IMR-90 (cell line): ENCODE measurements around the gene NTNG2. TPM values are rescaled to one million over a fixed set of nuclear protein-coding genes. Genes with fewer than 3 reads are reported as not detected.

Experiments used
- ATAC-seq: fragments of 200-7000 bp; cut with Tn5 transposase; 2 replicates; pipeline ENCODE4 v1.9.1; 2020; ENCODE audit warnings: low read depth, mild to moderate bottlenecking, moderate library complexity
- BruUV-seq: library from RNA; stranded (reverse); fragments of 400-500 nt; replicated peaks from 2 replicates; lab custom pipeline; 2021; lab: Mats Ljungman, UMichigan
- CTCF ChIA-PET: fragments of 300-600 bp; formaldehyde crosslinking; extraction: SDS; loops from one replicate; lab custom pipeline; 2021; ENCODE audit warnings: antibody characterized with exemption; lab: Yijun Ruan, JAX
- POLR2A ChIA-PET: fragments of 300-600 bp; sonication (Branson Sonifier 250); formaldehyde crosslinking; loops from one replicate; lab custom pipeline; 2022; ENCODE audit warnings: antibody characterized with exemption; ENCODE audit not compliant: unreplicated experiment; lab: Charles Lee
- DNase-seq: peaks from one replicate; pipeline ENCODE4 v3.0.0; 2013
- H2AFZ ChIP-seq: replicated peaks from 2 replicates; pipeline ENCODE3; 2013; ENCODE audit warnings: low read length, mild to moderate bottlenecking; ENCODE audit not compliant: poor library complexity
- H2AK5ac ChIP-seq: 2 replicates; pipeline ENCODE4 v1.6.1; 2013; ENCODE audit warnings: low read depth, low read length, inconsistent platforms
- H2AK9ac ChIP-seq: replicated peaks from 2 replicates; pipeline ENCODE3; 2013; ENCODE audit warnings: mild to moderate bottlenecking, low read depth, low read length, moderate library complexity; ENCODE audit not compliant: poor library complexity
- H2BK120ac ChIP-seq: 2 replicates; pipeline ENCODE4 v1.6.1; 2013; ENCODE audit warnings: low read depth, low read length, inconsistent platforms
- H2BK15ac ChIP-seq: 3 replicates; pipeline ENCODE4 v1.6.1; 2013; ENCODE audit warnings: low read depth, low read length, inconsistent platforms
- H2BK20ac ChIP-seq: 2 replicates; pipeline ENCODE4 v1.6.1; 2013; ENCODE audit warnings: low read depth, mild to moderate bottlenecking, inconsistent platforms, low read length, moderate library complexity
- H2BK5ac ChIP-seq: 2 replicates; pipeline ENCODE4 v1.6.1; 2013; ENCODE audit warnings: mild to moderate bottlenecking, low read depth, low read length, inconsistent platforms; ENCODE audit not compliant: poor library complexity, severe bottlenecking
- H3K14ac ChIP-seq: replicated peaks from 2 replicates; pipeline ENCODE4 v1.6.1; 2013; ENCODE audit warnings: low read depth, low read length, inconsistent platforms
- H3K18ac ChIP-seq: 2 replicates; pipeline ENCODE4 v1.6.1; 2013; ENCODE audit warnings: low read depth, low read length, control low read depth
- H3K23ac ChIP-seq: 2 replicates; pipeline ENCODE4 v1.6.1; 2013; ENCODE audit warnings: low read depth, low read length, inconsistent platforms
- H3K27ac ChIP-seq: 2 replicates; pipeline ENCODE4 v1.5.1; 2013; ENCODE audit warnings: mild to moderate bottlenecking, control low read depth, low read length; ENCODE audit not compliant: insufficient read depth
- H3K27me3 ChIP-seq: 2 replicates; pipeline ENCODE4 v1.6.1; 2013; ENCODE audit warnings: low read length; ENCODE audit not compliant: control insufficient read depth, insufficient read depth
- H3K36me3 ChIP-seq: 2 replicates; pipeline ENCODE4 v1.6.1; 2013; ENCODE audit warnings: low read length, mixed read lengths; ENCODE audit not compliant: control insufficient read depth, insufficient read depth
- H3K4ac ChIP-seq: 2 replicates; pipeline ENCODE4 v1.6.1; 2013; ENCODE audit warnings: low read depth, low read length, inconsistent platforms
- H3K4me1 ChIP-seq: 2 replicates; pipeline ENCODE4 v1.6.1; 2013; ENCODE audit warnings: low read length, mixed read lengths; ENCODE audit not compliant: control insufficient read depth, insufficient read depth
- H3K4me2 ChIP-seq: 2 replicates; pipeline ENCODE4 v1.6.1; 2013; ENCODE audit warnings: low read depth, mild to moderate bottlenecking, control low read depth, low read length, moderate library complexity
- H3K4me3 ChIP-seq: 2 replicates; pipeline ENCODE4 v1.5.1; 2013; ENCODE audit warnings: low read depth, mild to moderate bottlenecking, control low read depth, low read length, moderate library complexity; ENCODE audit not compliant: insufficient read depth
- H3K56ac ChIP-seq: 2 replicates; pipeline ENCODE4 v1.6.1; 2013; ENCODE audit warnings: low read length, inconsistent platforms; ENCODE audit not compliant: insufficient read depth; ENCODE audit errors: extremely low read depth
- H3K79me1 ChIP-seq, 2 experiments: 2 replicates each; pipeline ENCODE4 v1.6.1; 2013; ENCODE audit warnings: low read length in 2 of 2, inconsistent platforms in 1 of 2, low read depth in 1 of 2
- H3K9ac ChIP-seq: 2 replicates; pipeline ENCODE4 v1.6.1; 2013; ENCODE audit warnings: low read depth, low read length, control low read depth
- H3K9me1 ChIP-seq: 2 replicates; pipeline ENCODE4 v1.6.1; 2013; ENCODE audit warnings: low read length, inconsistent platforms; ENCODE audit not compliant: insufficient read depth
- H3K9me3 ChIP-seq: 2 replicates; pipeline ENCODE4 v1.6.1; 2013; ENCODE audit warnings: low read length; ENCODE audit not compliant: control insufficient read depth, insufficient read depth
- H4K20me1 ChIP-seq: 2 replicates; pipeline ENCODE4 v1.6.1; 2013; ENCODE audit warnings: low read length, inconsistent platforms; ENCODE audit not compliant: insufficient read depth
- H4K5ac ChIP-seq: 2 replicates; pipeline ENCODE4 v1.6.1; 2013; ENCODE audit warnings: mild to moderate bottlenecking, low read depth, low read length, control low read depth
- H4K8ac ChIP-seq, 2 experiments: 2 replicates each; pipeline ENCODE4 v1.6.1; 2013; ENCODE audit warnings: low read depth in 2 of 2, low read length in 2 of 2, control low read depth in 1 of 2, inconsistent platforms in 1 of 2
- H4K91ac ChIP-seq: 2 replicates; pipeline ENCODE4 v1.6.1; 2013; ENCODE audit warnings: low read depth, low read length, inconsistent platforms; ENCODE audit not compliant: insufficient read depth
- BHLHE40 ChIP-seq: fragments of 150-350 bp; IDR thresholded peaks from 2 replicates; pipeline ENCODE4 v1.6.1; 2016; ENCODE audit warnings: mild to moderate bottlenecking, low read depth, low read length
- CHD1 ChIP-seq: IDR thresholded peaks from 2 replicates; pipeline ENCODE4 v1.6.1; 2012; ENCODE audit warnings: low read depth, low read length, improper control_type of control experiment
- CTCF ChIP-seq: conservative IDR thresholded peaks from 2 replicates; pipeline ENCODE4 v1.5.1; 2012; ENCODE audit warnings: mild to moderate bottlenecking, low read depth, low read length, improper control_type of control experiment
- FOS ChIP-seq: fragments of 150-350 bp; IDR thresholded peaks from 2 replicates; pipeline ENCODE4 v1.6.1; 2016; ENCODE audit warnings: low read depth, low read length
- MAZ ChIP-seq: IDR thresholded peaks from 2 replicates; pipeline ENCODE4 v1.6.1; 2012; ENCODE audit warnings: low read depth, mild to moderate bottlenecking, low read length, improper control_type of control experiment, moderate library complexity, borderline replicate concordance
- MXI1 ChIP-seq: IDR thresholded peaks from 2 replicates; pipeline ENCODE4 v1.6.1; 2012; ENCODE audit warnings: low read depth, mild to moderate bottlenecking, low read length, moderate library complexity, borderline replicate concordance
- RFX5 ChIP-seq: IDR thresholded peaks from 2 replicates; pipeline ENCODE4 v1.8.0; 2012; ENCODE audit warnings: low read depth, mild to moderate bottlenecking, low read length, moderate library complexity
- USF2 ChIP-seq: fragments of 150-350 bp; IDR thresholded peaks from 2 replicates; pipeline ENCODE4 v1.6.1; 2017; ENCODE audit warnings: mild to moderate bottlenecking, antibody characterized with exemption, low read length, low read depth
- WGBS, 2 experiments: methylation state at CpG; one replicate each; pipeline versions ENCODE4 v1.1.5 to v1.1.7; 2013; ENCODE audit warnings: missing lambda C conversion rate in 2 of 2; ENCODE audit not compliant: insufficient read length in 1 of 2; ENCODE audit errors: extremely low coverage in 2 of 2; 5-methylcytosine and 5-hydroxymethylcytosine counted together
- dilution Hi-C: fragments of 300-500 bp; cut with HindIII; formaldehyde crosslinking; loops from one replicate; pipeline ENCODE4 v1.14.3; 2018; ENCODE audit warnings: low sequenced_read_pairs; ENCODE audit not compliant: unreplicated experiment
- in situ Hi-C: fragments of 300-500 bp; cut with MboI; formaldehyde crosslinking; loops from 3 replicates; pipeline ENCODE4 v1.14.3; 2019; ENCODE audit warnings: low sequenced_read_pairs, inconsistent platforms, mixed read lengths
- intact Hi-C: fragments of 100-400 bp; cut with micrococcal nuclease; formaldehyde crosslinking; loops from 2 replicates; pipeline ENCODE4 v1.10.0; 2022
- polyA plus RNA-seq, 3 experiments: library from polyadenylated mRNA; depleted of rRNA; stranded (reverse); fragments of >200 nt; gene quantifications; 2 replicates each; pipeline ENCODE4 v1.2.3, GENCODE V29; 2012; ENCODE audit warnings: low replicate concordance in 1 of 3
- total RNA-seq: library from RNA; depleted of rRNA; stranded (reverse); fragments of >200 nt; gene quantifications from 2 replicates; pipeline ENCODE4 v1.2.3, GENCODE V29; 2012

The NTNG2 gene
- total and polyA plus RNA-seq, 2 of the 4 experiments (the other 2 are of a cell fraction): 0.54 to 0.84 TPM

GRCh38 chr9:132162764-132163456 is 1.1 kb downstream of the NTNG2 start:
- in situ Hi-C loops: loop anchor here (10.0 kb wide), 1 partner anchor 398 kb away; no protein-coding TSS in a partner anchor
- CTCF ChIA-PET: interaction anchor here (0.8 to 2.0 kb wide), 2 partner anchors 73 kb away, joined by 5 read pairs; no protein-coding TSS in a partner anchor
- H2AFZ ChIP-seq: peak overlapping the region; percentile 93

More at GRCh38 chr9:132162764-132163456, 1.1 kb downstream of the NTNG2 start:
- peaks cover 2% of the 10 kb centered on the region; the same call in 1 of the 2 replicates for H3K4me1 ChIP-seq
- no peak overlapping the region for H2AK5ac ChIP-seq
- DNase-seq: no peak
- POLR2A ChIA-PET: no interaction called here
- dilution Hi-C loops: no loop called here
- no peak overlapping the region for H2BK5ac ChIP-seq
- no peak for ATAC-seq
- WGBS, 2 experiments: 1% methylated on average over 37 of the region's 74 CpGs; no CpG with 5 or more reads in 1 of the 2 experiments
- H3K4me2 ChIP-seq: peak overlapping the region; percentile 96
- no peak overlapping the region for H3K18ac ChIP-seq
- intact Hi-C loops: loop anchor here (2.0 to 10.0 kb wide), 2 partner anchors 138 to 400 kb away; no protein-coding TSS in a partner anchor
- no peaks in the 10 kb centered on the region for H3K79me1 ChIP-seq
- H3K14ac ChIP-seq: no peak overlapping the region
- H3K56ac ChIP-seq: no peak overlapping the region
- H3K27ac ChIP-seq: no peak overlapping the region
- H3K36me3 ChIP-seq: no peaks in the 10 kb centered on the region
- no peak overlapping the region for H2BK120ac ChIP-seq
- no peak overlapping the region for H4K5ac ChIP-seq
- H3K23ac ChIP-seq: 0 out of 2 replicates have a peak overlapping the region, but pooled peaks have one; percentile 5
- H3K4ac ChIP-seq: no peak overlapping the region
- H3K9me3 ChIP-seq: no peaks in the 10 kb centered on the region
- no peak overlapping the region for H4K91ac ChIP-seq
- H3K27me3 ChIP-seq: peaks cover 66% of the 10 kb centered on the region
- no peak overlapping the region for H2BK15ac ChIP-seq
- H3K9ac ChIP-seq: no peak overlapping the region
- no peak for TF ChIP-seq USF2
- TF ChIP-seq FOS: no peak
- TF ChIP-seq CHD1: no peak
- TF ChIP-seq BHLHE40: no peak
- no peak for TF ChIP-seq MAZ
- no peak for TF ChIP-seq CTCF
- TF ChIP-seq RFX5: no peak
- TF ChIP-seq MXI1: no peak
- no TSS peak for BruUV-seq
- peaks cover 13% of the 10 kb centered on the region for H4K20me1 ChIP-seq
- H4K8ac ChIP-seq: no peak overlapping the region
- H3K4me3 ChIP-seq: peak overlapping the region; percentile 90
- no peaks in the 10 kb centered on the region for H3K9me1 ChIP-seq
- no peak overlapping the region for H2BK20ac ChIP-seq
- H2AK9ac ChIP-seq: no peak overlapping the region
